ENCODE data around the gene CYP3A4. TPM values are rescaled to one million over a fixed set of nuclear protein-coding genes. Genes with fewer than 3 reads are reported as not detected.
"Not testable (repeated sequence)": the region's sequence is repeated elsewhere in the genome, so short reads cannot be mapped to it uniquely, and the experiment has no call there.

Gene CYP3A4
- total RNA-seq, 1 donor from 2014 or later: not detected

DNA sequence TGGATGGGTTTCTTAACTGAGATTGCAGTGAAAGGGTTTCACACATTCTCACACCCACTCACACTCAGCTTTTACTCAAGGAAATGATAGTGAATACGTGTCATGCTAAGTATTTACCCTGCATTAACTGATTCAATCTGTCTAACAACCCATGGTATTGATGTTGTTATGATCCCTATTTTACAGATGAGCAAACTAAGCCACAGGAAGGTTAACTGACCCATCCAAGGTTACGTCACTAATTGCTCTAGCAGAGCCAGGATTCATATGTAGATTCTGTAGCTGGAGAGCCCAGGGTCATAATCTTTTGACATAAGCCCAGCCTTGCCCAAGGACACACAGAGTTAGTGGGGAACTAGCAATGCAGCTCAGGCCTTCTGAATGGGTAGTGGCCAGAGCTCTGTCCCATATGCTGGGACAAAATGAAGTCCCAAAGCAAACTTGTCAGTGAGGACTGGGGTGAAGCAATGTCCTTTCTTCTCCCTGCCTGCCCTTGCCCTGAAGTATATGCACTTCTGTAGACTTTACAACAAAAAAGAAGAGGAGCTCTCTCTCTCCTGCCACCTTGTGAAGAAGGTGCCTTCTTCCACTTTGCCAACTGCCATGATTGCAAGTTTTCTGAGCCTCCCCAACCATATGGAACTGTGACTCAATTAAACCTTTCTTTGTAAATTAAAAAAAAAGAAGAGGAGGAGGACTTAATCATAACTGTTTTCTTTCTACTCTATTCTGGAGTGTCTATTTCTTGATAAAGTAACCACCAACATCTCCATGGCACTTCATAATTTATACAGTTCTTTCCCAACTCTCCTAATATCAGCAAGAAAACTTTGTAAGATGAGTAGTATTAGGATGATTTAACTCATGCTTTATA is 44.0 kb downstream of the CYP3A4 start:
- Histone ChIP-seq H3K27me3 (ENCODE audit: control insufficient read depth, insufficient read depth, low read length) (no peaks in the 10 kb centered on the region), H3K36me3 (ENCODE audit: control insufficient read depth, insufficient read depth, low read length) (no peaks in the 10 kb centered on the region)
- DNase-seq (ENCODE audit: low read depth): no peak

DNA sequence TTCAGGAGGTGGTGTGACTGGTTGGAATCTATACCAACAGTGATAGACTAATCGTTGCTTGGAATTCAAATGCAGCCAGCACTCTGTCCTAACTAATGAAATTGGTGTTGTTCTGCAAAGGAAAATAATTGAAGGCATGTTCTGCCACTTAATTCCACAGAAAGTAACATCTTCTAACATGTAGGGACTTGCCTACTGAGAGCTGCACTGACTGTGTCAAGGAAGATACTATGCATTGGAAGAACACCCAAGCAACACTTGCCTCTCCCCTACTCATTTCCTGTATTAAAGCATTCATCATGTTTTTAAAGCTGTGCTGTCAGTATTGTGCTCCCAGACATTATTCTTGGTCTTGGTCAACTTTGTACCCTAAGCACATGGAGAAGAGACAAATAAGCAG is 46.3 kb downstream of the CYP3A4 start:
- Histone ChIP-seq H3K27me3 (ENCODE audit: control insufficient read depth, insufficient read depth, low read length) (no peaks in the 10 kb centered on the region), H3K4me3 (ENCODE audit: low read depth, low read length) (no peak overlapping the region), H3K36me3 (ENCODE audit: control insufficient read depth, insufficient read depth, low read length) (no peaks in the 10 kb centered on the region)
- TF ChIP-seq, protein P1, sequence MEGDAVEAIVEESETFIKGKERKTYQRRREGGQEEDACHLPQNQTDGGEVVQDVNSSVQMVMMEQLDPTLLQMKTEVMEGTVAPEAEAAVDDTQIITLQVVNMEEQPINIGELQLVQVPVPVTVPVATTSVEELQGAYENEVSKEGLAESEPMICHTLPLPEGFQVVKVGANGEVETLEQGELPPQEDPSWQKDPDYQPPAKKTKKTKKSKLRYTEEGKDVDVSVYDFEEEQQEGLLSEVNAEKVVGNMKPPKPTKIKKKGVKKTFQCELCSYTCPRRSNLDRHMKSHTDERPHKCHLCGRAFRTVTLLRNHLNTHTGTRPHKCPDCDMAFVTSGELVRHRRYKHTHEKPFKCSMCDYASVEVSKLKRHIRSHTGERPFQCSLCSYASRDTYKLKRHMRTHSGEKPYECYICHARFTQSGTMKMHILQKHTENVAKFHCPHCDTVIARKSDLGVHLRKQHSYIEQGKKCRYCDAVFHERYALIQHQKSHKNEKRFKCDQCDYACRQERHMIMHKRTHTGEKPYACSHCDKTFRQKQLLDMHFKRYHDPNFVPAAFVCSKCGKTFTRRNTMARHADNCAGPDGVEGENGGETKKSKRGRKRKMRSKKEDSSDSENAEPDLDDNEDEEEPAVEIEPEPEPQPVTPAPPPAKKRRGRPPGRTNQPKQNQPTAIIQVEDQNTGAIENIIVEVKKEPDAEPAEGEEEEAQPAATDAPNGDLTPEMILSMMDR (IDR thresholded peaks at IDR 0.05; ENCODE audit: insufficient read depth, low read length, poor library complexity, severe bottlenecking): no peak
- DNase-seq (ENCODE audit: low read depth): no peak

More for the DNA sequence above, 44.0 kb downstream of the CYP3A4 start:
- TF ChIP-seq, protein P1 (IDR thresholded peaks at IDR 0.05; ENCODE audit: insufficient read depth, low read length, poor library complexity, severe bottlenecking): no peak
- H3K4me3 ChIP-seq (ENCODE audit: low read depth, low read length): no peak overlapping the region

- not testable (repeated sequence) for H3K4me3 ChIP-seq (ENCODE audit: low read depth, low read length); H3K27me3 ChIP-seq (ENCODE audit: control insufficient read depth, insufficient read depth, low read length); H3K36me3 ChIP-seq (ENCODE audit: control insufficient read depth, insufficient read depth, low read length); DNase-seq (ENCODE audit: low read depth)
Observed at GRCh38 chr7:99736667-99737066, 47.3 kb downstream of the CYP3A4 start.

GRCh38 chr7:99734987-99735386 is 49.0 kb downstream of the CYP3A4 start, which contains the start of gene CYP3A7:
Gene CYP3A7 (minus strand): TSS chr7:99735196. CDS start chr7:99735093, 103 bp downstream.
- DNase-seq (ENCODE audit: low read depth): no peak
- TF ChIP-seq, protein P1 (IDR thresholded peaks at IDR 0.05; ENCODE audit: insufficient read depth, low read length, poor library complexity, severe bottlenecking): no peak
- Histone ChIP-seq H3K27me3 (ENCODE audit: control insufficient read depth, insufficient read depth, low read length) (no peaks in the 10 kb centered on the region), H3K4me3 (ENCODE audit: low read depth, low read length) (no peak within 1 kb of the TSS), H3K36me3 (ENCODE audit: control insufficient read depth, insufficient read depth, low read length) (no peaks in the 10 kb centered on the region)

DNA sequence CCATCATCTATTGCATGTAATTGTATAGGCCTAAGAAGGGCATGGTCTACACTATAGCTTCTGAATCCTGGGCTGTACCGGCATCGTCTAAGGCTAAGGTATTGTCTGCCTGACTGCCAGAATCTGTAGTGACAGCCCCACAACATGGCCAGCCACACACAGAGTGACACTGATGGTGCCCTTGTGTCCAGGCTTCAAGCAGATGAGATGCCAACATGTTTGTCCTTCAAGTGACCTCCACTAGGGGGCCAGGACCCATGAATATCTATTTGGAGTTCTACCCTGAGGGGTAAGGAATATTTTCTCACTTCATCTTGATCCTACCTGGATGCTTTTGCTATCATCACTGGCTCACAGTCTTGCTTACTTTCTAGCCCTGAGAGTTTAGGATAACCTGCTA is 50.5 kb downstream of the CYP3A4 start:
- no peaks in the 10 kb centered on the region for H3K27me3 ChIP-seq (ENCODE audit: control insufficient read depth, insufficient read depth, low read length)
- DNase-seq (ENCODE audit: low read depth): no peak
- TF ChIP-seq, protein P1 (IDR thresholded peaks at IDR 0.05; ENCODE audit: insufficient read depth, low read length, poor library complexity, severe bottlenecking): peak; percentile 20
- H3K4me3 ChIP-seq (ENCODE audit: low read depth, low read length): no peak overlapping the region
- no peaks in the 10 kb centered on the region for H3K36me3 ChIP-seq (ENCODE audit: control insufficient read depth, insufficient read depth, low read length)

DNA sequence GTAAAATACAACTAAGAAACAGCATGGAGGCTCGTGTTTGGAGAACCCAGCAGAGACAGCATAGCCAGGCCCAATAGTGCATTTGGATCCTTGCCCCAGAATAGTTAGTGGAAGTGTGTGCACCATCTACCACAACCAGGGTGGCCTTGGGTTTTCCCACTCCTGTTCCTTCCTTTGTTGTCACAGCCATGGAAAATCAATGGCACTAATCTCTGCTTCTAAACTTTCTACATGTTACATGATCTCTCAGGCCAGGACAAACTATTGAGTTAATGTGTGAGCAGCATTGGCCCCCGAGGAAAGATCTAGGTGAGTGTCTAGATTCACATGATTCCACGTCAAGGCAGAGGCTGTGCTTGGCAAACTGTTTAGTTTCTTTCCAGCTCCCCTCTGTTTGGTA is 51.0 kb downstream of the CYP3A4 start:
- H3K36me3 ChIP-seq (ENCODE audit: control insufficient read depth, insufficient read depth, low read length): no peaks in the 10 kb centered on the region
- no peak overlapping the region for H3K4me3 ChIP-seq (ENCODE audit: low read depth, low read length)
- TF ChIP-seq, protein P1 (IDR thresholded peaks at IDR 0.05; ENCODE audit: insufficient read depth, low read length, poor library complexity, severe bottlenecking): no peak
- H3K27me3 ChIP-seq (ENCODE audit: control insufficient read depth, insufficient read depth, low read length): no peaks in the 10 kb centered on the region
- no peak for DNase-seq (ENCODE audit: low read depth)

Data from kidney epithelial cell (primary cell).